NCI-H146 (cell line): ENCODE measurements around the gene ZNF212.

ENCODE experiments used
- DNase-seq: peaks from one replicate; lab custom pipeline; 2025; lab: John Stamatoyannopoulos, UW

The ZNF212 gene

DNA sequence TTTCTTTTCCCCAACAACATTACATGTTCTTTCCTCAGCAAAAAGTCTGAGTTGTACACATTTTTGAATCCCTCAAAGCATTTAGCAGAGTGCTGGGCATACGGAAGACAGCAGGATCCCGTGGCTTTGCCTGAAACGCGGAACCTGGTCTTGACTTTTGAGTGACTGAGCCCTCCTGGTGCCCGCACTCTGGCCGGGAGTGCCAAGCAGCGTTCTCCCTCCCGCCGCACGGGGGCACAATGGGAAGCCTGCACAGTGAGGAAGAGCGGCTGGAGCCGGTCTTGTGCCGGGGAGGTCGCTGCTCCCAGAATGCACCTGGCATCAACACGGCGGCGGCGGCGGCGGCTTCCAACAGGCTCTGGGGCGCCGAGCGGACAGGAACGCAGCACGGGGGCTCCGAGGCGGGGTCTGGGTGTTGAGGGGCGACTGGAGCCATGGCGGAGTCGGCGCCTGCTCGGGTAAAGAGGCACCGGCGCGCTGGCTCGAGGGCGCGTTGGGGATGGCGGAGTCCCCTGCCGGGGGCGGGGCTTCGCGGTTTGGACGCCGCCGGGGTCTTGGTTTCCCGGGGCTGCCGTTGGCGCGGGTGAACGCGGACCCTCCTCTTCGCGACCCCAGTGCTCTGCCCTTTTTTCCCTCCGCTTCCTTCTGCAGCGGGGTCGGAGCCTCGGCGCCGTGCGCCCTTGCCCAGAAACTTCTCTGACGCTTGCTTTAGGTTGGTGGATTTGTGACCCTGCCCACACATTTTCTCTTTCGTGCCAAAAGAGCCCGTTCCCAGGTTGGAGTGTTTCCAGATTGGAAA lies at the start of gene ZNF212:
Gene ZNF212 (plus strand): TSS at position 307 of the 799 bp plus-strand sequence. CDS start 128 bp downstream, at position 435.
- peak; percentile 88 for DNase-seq

DNA sequence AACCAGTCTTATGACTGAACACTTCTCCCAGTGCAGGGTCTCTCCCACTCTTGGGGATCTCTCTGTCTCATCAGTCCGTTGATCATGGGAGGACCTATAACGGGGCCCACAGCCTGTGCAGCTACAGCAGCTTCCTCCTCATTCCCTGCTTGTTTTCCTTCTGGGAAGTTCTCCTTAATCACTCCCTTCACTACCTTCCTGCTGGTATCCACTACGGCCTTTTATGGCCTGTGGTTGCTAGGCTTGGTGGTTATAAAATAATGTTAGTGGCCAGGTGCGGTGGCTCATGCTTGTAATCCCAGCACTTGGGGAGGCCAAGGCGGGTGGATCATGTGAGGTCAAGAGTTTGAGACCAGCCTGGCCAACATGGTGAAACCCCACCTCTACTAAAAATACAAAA lies 47.6 kb upstream of the ZNF212 start:
- no peak for DNase-seq

DNA sequence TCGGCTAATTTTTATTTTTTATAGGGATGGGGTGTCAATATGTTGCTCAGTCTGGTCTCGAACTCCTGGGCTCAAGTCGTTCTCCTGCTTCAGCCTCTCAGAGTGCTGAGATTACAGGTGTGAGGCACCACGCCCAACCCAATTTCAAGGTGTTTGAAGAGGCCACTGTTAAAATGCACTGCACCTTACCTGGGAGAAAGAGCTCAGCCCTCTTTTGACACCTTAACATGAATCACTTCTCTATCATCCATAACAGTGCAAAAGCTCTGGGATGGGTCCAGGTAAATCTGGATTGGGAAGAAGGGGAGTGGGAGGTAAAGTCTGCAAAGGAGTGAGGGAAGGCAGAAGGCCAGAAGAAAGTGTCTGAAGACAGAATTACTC lies 44.7 kb upstream of the ZNF212 start:
- DNase-seq, result no peak

DNA sequence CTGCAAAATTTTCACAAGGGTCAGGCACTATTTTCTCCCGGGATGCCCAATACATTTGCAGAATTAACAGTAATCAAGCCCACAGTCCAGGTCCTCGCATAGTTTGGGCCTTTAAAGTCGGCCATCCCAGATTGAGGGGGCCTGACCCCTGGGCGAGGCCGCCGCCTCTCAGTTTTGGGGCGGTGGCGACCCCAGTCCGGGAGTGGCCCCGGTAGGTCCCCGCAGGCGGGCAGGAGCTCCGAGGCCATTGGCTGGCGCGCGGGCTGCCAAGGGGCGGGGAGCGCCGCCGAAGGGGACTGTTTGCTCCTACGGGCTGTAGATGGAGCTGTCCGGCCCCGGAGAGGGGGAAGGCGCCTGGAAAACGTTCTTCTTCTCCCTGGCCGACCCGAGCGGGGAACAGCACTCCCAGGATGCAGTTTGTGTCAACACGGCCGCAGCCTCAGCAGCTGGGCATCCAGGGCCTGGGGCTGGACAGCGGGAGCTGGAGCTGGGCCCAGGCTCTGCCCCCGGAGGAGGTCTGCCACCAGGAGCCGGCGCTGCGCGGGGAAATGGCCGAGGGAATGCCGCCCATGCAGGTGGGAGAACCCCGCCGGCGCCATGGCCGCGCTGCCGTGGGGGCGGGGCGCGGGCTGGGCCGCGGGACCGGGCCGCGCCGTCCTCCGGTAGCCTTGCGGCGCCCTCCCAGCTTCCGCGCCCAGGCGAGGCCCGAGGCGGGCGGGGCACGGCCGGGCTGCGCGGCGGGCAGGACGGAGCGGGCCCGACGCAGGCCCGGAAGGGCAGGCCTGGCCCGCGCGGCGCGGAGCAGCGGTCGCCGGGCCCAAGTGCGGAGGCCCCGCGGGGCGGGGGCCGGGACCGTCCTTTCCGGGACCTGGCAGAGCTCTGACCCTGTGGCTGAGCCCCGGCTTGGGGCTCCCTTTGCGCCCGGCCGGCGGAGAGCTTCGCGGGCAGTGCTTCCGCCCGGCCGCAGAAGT lies 44.0 kb upstream of the ZNF212 start, which contains the start of gene ZNF282:
Gene ZNF282 (plus strand): TSS at position 367 of the 971 bp plus-strand sequence. CDS start 44 bp downstream, at position 411.
- peak; percentile 94 for DNase-seq

DNA sequence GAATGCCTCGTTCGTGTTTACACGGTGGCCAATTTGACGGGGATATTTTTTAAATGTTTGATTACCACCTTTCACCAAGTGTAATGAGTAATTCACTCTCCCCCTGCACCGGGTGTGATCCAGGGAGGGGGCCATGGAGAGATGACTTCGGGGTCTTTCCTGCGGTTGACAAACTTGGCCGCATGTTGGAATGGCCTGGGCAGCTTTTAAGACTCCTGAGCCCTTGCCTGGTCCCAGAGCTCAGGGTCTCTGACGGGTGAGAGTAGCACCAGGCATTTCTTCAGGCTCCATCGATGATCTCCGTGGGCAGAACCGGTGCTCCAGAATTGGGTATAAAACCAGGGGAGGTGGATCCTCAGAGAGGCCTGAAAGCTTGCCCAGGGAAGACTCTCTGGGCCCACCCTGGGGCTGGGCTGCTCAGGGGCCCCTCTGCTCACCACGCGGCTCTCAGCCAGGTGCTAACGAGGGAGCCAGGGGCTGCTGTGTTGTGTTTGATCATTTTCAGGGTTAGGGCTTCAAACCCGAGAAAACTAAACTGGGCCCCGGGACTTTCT lies 43.2 kb upstream of the ZNF212 start:
- DNase-seq, result no peak

DNA sequence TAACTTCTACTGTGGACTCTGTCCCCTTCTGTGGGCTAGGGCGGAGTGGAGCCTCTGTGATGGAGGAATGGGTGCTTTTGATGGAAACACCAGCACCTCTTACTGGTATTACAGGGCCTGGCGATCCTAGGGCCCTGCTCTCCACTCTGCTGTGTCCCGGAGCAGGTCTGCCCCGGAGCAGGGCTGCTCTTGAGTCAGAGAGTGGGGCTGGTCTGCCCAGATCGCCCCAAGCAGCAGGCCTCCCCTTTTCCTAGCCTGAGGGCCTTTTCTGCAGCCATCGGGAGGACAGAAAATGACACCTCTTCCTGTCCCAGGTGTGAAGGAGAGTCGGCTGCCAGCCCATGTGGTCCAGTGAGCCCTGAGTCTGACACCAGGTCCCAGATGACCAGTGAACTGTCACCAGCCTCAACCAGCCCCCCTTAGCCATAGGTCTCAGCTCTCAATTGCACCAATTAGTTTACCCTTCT lies 42.7 kb upstream of the ZNF212 start:
- peak; percentile 3 for DNase-seq

DNA sequence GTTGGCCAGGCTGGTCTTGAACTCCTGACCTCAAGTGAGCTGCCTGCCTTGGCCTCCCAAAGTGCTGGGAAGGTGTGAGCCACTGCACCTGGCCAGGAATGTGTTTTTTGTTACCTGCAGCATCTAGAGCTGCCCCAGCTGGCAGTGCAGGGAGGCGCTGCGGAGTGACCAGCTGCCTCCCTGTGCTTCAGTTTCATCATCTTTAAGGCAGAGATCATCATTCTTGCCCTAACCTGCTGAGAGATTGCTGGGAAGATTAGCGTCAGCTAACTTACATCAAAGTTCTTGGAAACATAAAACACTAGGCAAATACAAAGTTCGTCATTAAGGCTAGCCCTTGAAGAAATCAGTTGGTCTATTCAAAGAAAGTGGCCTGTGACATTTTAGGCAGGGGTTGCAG lies 41.8 kb upstream of the ZNF212 start:
- DNase-seq, result no peak

DNA sequence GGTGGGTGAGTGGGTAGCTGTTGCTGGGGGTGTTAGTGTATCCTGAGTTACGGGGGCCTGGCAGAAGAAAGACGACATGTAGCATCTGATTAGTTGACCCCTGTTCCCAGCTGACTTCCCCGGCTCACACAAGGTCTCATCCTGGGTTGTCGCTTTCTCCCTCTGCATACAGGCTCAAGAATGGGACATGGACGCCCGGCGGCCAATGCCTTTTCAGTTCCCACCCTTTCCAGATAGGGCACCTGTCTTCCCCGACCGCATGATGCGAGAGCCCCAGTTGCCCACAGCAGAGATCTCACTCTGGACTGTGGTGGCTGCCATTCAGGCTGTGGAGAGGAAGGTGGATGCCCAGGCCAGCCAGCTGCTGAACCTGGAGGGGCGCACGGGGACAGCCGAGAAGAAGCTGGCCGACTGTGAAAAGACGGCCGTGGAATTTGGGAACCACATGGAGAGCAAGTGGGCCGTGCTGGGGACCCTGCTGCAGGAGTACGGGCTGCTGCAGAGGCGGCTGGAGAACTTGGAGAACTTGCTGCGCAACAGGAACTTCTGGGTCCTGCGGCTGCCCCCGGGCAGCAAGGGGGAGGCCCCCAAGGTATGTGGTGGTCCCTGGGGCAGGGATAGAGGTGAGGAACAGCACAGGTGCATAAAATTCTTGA lies 41.2 kb upstream of the ZNF212 start:
- DNase-seq, result no peak

DNA sequence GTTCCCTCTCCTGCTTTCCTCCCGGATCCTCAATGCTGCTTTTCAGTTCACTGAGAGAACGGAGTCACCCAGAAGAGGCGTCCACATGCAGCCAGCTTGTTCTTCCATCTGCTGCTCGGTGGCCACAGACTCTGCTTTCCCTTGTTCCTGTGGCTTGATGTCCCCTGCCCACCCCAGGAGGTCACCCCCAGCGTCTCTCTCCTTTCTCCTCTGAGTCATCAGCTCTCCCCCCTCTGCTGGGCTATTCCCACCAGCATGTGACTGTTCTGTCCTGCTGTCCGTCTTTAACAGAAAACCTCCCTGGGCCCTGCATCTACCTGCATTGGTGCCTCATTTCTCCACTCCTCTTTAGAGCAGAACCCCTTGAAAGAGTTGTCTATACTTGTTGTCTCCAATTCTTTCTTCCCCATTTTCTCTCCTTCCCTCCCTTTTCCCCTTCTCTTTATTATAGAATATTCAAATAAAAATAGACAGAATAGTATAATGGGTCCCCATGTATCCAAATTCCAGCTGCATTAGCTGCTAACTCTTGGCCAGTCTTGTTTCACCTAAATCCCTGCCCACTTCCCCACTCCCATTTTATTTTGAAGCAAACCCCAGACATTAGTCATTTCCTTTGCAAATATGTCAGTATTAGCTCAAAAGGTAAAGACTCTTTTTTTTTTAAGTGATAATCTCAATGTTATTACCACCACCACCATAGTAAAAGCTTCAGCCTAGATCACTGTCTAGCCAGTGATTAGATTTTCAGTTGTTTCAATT lies 40.0 kb upstream of the ZNF212 start:
- DNase-seq, result no peak

DNA sequence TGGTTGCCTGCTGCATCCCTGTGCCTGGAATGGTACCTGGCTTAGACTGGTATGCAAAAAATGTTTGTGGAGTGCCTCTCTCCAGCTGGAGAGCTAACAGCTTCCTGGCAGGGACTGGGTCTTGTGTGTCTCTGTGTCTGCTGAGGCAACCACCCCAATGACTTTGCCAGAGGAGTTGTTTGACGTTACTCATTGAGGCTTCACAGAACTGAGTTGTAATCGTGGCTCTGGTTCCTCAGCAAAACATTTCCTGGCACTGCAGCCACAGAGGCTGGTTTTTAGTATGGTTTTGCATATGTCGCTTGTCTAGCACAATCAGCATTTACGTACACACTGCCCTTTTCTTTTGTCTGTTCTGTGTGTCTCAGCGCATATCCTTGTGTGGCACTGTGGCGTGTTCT lies 36.6 kb upstream of the ZNF212 start:
- DNase-seq, result no peak

DNA sequence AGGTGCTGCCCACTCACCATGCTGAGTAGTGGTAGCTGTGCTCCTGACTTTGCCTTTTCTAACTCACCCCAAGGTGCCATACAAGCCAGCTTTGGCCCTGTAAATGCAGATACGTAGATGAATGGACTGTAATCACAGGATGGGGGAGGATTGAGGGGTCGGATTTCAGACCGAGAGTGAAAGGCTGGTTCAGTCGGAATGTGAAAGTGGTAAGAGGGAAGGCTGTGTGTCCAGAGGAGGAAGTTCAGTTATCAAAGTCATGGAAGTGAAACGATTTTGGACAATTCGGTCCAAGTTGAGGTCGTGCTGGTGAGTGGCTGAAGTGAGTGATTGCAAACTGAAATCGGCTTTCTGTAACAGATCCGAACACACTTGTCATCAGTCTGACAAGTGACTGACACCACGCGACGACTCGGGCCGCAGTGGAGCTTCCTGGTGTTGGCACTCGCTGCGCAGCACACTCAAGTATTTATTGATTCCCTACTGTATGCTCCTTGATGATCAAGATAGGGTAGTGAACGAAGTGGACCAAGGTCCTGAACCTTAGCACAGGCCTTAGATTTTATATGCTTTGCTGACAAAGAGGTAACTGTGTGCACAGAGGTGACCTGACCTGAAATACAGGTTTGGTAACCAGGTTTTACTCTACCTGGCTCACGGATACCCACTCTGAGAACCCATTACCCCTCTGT lies 33.6 kb upstream of the ZNF212 start:
- no peak for DNase-seq

DNA sequence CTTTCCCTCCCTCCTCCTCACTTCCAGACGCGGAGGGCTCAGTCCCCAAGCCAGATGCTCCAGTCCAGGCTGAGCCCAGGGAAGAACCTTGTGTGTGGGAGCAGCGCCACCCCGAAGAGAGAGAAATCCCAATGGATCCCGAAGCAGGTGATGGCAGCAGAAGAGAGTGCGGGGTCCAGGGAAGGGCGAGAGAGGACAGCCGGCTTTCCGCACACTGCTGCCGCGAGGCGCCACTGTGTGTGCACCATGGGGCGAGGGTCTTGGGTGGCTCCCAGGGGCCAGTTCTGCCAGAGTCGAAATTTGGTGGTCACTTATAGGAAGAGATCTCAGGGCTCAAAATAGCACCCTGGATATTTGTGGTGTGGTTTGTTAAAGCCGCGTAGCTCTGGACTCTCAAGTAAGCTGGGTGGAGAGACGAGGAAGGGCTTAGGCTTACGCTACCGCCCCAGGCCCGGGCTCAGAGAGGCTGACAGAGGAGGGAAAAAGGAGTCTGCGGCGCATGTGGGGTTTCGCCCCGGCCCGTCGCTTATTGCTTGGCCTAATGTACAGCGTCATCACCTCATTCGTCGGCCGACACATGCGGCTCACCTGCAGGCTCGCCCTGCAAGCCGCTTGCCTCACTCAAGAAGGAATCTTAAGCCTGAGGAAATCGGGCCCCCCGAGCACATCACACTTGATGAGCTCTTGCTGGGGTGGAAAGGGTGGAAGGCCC lies 32.0 kb upstream of the ZNF212 start:
- DNase-seq, result no peak

DNA sequence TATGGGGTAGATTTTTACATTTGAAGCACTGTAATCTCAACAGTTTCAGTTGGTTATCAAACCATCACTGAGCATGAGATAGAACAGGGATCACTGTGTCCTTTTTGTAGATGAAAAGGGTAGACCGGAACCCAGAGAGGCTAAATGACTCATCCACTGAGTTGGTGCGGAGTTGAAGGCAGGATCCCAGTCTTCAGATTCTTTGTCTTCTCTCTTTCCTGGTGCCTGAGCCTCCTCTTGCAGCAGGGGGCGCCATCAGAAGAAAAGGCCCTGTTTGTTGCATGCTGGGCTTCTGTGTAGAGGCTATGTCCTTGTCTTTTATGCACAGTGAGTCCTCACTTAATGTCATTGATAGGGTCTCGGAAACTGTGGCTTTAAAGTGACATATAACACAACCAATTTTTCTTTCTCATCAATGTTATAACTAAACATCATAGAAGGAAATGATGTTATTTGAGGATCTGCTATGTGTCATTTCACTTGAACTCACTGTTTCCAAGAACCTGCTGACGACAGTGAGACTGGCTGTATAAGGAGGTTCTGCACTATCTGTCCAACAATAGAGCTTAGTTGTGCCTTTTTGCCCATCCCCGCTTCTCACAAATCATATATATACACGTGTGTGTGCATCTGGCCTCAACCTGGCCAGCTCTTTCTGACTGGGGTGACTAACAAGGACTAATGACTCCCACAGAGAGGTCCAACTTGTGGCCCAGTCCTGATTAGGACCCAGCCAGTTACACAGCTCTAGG lies 29.8 kb upstream of the ZNF212 start:
- DNase-seq, result no peak

DNA sequence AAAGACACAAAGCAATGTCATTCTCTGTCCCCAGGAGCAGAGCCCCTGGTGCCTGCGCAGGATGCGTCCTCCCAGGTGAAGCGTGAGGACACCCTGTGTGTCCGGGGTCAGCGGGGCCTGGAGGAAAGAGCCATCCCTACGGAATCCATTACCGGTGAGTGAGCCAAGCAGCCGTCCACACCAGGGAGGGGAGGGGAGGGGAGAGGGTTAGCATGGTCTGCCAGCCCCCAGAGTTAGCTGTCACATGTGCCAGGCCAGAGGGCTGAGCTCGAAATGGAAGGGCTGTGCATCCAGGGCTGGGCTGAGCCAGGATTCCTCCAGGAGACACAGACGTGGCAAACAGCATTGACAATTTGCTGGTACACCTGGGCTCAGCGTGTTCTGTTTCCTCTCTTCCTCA lies 28.9 kb upstream of the ZNF212 start:
- DNase-seq, result no peak

DNA sequence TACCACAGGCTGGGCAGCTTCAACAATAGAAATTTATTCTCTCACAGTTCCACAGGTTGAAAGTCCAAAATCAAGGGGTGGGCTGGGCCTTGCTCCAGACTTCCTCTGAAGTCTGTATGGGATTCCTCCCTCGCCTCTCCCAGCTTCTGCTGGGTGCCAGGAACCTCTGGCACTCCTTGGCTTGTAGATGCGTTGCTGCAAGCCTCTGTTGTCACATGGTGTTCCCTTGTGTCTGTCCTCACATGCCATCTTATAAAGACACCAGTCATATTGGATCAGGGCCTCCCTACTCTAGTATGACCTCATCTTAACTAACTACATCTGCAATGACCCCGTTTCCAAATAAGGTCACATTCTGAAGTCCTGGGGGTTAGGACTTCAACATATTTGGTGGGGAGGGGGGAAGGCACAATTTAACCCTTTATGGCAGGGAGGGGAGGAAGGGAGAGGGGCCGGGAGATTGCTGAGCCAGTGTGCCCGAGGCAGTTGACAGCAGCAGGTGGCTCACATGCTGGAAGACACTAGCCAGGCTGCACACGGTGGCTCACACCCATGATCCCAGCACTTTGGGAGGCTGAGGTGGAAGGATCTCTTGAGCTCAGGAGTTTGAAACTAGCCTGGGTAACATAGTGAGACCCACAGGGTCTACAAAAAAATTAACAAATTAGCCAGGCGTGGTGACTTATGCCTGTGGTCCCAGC lies 25.3 kb upstream of the ZNF212 start:
- no peak for DNase-seq

DNA sequence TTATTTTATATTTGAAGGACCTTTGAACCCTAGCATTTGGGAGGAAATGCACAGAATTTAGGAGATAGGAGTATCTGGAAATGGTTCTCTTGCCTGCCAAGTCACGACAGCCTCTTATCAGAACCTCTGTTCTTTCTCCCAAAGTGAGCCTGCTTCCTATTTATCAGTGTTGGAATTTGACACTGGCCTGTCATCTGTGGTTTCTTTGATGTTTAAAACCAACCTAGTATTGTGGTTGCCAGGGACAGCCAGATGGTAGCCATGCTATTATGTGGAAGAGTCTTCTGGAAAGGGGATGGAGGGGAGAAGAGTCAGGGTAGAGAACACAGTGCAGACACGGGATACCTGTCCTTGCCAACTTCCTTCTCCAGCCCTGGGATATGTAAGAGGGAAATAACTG lies 23.0 kb upstream of the ZNF212 start:
- no peak for DNase-seq

DNA sequence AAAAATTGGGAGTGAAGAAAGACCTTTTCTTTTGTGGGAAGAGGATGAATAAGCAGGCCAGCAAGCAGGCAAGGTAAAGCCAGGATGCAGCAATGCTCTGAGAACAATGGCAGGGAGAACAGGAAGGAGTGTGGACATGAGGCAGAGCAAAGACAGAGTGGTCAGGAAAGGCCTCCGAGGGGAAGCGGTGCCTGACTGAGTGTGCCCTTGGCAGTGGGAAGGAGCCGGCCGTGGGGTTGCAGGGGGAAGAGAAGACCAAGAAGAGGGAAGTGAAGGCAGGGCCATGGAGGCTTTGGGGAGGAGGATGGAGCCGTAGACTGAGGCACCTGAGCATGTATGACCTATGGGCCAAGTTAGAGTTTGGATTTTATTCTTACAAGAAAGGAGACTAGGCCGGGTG lies 21.9 kb upstream of the ZNF212 start:
- DNase-seq, result no peak
